GM15510 (cell line): ENCODE results near the gene ROBO1.

ENCODE experiments used
- POLR2A ChIP-seq: IDR thresholded peaks from 3 replicates; pipeline ENCODE4 v1.6.1; 2011; ENCODE audit warnings: borderline replicate concordance; ENCODE audit not compliant: insufficient read length; ENCODE audit errors: extremely low read depth

The ROBO1 gene

DNA sequence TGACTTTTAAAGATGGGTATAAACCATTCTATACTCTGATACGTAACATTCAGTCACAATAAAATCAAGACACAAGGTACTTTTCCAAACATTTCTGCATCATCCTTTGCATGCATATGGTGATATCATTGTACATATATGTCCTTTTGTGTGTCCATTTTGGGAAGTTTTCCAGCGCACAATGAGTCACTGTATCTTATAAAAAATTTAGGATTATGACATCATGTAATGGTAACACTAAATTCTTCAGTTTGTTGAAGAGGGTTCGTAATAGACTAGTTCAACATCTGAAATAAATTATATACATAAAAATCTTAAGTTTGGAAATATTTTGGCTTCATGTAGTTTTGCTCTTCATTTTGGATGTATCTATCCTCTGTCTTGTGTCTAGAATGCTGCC is 480.9 kb downstream of the ROBO1 start:
- no peak for TF ChIP-seq POLR2A

DNA sequence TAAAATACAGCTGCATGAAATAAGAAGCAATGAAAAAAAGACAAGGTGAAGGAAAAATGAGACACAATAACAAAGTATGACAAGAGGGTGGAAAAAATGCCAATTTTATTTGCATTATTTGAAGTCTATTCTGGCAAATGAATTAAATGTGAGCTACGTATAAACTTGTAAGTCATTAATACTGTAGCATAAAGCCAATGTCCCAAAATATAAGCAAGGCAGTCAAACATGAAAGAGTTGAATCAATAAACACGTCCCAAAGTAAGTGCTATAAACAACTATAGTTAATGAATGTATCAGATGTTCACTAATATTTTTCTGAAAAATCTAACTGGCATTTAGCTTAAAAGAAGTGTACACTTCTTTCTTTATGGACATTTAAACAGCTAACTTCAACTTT is 481.9 kb downstream of the ROBO1 start:
- no peak for TF ChIP-seq POLR2A

DNA sequence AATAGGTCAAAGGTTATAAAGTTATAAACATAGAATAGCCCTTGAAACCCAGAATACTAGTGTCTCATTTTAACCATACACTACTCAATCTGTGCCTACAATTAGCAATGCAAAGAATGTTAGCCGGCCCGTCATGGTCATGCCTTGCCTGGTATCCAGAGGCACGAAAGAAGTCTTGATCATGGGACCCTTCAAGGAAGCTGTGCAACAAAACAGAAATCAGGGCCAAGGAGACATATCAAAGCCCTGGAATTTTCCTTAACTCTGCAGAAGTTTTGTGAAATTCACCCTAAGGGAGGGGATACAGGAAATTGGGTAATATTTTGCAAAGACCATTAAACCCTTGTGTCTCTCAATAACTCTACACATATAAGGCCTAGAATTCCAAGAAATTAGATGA is 482.4 kb downstream of the ROBO1 start:
- no peak for TF ChIP-seq POLR2A

DNA sequence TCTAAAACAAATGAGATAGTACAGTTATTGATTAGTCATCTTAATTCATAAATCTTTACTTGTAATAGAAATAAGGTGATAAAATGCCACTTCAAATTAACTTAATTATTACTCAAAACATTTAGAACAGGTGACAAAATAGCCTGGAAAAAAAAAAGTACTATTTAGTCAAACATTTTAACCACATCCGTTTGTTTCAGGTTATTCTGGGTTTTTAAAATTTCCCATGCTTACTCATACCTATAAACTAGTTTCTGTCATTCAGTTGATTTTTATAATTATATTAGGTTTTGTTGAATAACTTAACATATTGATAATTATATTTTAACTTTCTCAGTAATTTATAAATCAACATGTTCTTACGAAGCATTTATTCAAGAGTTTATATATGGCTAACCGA is 483.0 kb downstream of the ROBO1 start:
- no peak for TF ChIP-seq POLR2A

DNA sequence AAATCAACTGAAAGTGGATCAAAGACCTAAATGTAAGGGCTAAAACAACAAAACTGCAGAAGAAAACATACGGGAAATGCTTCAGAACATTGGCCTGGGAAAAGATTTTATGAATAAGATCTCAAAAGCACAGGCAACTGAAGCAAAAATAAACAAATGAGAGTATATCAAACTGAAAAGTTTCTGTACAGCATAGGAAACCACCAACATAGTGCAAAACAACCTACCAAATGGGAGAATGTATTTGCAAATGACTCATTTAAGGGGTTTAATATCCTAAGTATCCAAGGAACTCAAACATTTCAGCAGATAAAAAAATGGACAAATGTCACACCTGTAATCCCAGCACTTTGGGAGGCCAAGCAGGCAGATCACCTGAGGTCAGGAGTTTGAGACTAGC is 489.1 kb downstream of the ROBO1 start:
- no peak for TF ChIP-seq POLR2A

DNA sequence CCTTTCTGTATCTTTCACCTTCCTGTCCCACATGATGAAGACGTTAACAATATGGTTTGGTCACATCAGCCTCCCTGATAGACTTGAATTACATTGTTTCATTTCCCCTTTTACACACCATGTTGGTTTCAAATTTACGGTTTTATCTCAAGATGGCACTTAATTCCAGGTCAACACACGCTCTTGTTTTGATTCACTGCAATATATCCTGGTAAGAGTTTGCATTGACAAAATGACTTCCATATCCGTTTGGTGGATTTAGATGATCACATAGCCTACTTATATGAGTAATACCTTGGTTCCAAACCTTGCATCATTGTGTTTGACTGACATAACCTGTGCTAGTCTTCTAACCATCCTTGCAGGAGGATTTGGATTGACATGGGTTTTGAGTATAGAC is 499.4 kb downstream of the ROBO1 start:
- no peak for TF ChIP-seq POLR2A

DNA sequence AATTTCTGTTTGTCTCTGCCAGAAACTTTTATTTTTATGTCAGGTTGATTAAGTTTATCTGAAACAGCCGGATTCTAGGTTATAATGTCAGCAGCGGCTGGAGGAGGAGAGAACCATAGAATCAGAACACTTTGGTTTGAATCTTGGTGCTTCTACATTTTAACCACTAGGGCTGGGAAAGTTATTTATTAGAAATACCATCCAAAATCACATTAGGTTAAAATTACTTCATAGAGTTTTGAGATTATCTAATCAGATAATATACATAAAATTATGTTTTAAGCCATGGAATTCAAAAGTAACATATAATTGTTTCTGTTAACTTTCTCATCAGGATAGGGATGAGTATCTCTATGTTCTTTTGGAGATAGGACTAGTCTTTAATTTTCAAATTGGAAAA is 502.9 kb downstream of the ROBO1 start:
- TF ChIP-seq POLR2A = no peak

DNA sequence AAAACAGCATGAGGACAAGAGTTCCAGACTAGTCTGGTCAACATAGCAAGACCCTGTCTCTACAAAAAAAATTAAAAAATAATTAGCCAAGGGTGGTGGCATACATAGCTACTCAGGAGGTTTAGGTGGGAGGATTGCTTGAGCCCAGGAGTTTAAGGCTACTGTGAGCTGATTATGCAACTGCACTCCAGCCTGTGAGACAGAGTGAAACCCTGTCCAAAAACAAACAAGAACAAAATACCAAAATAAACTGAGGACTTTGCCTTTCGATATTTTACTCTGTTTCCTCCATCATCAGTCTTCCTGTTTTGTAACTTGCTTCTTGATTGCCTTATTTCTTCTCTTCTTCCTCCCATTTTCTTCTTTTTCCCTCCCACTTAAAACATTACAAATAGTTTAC is 504.4 kb downstream of the ROBO1 start:
- TF ChIP-seq POLR2A = no peak

DNA sequence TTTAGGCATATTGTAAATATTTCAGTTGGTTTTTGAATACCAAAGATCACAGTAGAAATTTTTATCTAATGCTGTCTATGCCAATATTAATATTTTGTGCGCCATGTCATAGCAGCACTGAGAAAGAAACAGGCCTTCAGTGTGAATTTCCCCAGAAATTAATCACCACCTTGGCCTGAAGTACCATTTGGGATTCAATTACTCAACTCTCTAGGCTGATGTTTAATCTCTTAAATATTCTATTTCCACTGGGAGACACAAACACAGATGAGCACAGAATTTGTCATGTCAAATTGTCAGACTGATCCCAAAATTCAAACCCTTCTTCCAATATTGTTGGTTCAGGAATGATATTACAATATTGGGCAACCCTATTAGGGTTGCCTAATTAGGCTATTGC is 509.3 kb downstream of the ROBO1 start:
- TF ChIP-seq POLR2A = no peak

DNA sequence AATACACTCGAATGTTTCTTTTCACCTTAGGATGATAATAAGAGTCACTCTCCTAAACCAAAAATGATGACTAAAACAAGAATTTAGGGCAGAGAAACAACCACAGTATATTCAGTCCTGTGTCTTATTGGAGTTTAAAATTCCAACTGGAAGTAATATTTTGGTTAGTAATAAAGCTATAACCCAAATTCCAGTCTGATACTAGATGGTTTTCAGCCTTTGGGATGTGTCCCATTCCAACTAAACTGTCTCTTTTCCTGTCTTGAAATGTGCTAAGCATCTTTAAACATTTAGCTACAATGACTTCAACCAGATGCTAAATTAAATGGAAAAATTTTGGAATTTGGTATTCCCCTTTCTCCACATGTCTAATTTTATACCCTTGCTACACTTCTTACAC is 510.0 kb downstream of the ROBO1 start:
- TF ChIP-seq POLR2A = no peak

DNA sequence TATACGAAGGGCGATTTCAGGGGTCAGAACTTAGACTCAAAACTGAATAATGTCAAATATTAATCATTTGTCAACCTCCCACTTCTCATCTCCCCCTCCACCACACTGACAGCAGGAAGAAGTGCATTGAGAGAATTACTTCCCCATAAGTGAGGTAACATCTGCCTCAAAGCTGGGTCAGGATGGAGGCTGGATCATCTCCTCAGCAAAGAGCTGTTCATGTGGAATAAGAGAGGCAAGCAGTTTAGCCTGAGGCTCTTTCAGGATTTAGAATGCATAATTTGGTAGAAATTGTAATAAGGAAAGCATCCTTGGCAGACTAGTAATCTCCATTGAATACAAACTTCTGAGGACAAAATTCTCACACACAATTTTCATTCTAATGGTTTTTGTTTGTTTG is 512.1 kb downstream of the ROBO1 start:
- TF ChIP-seq POLR2A = no peak

DNA sequence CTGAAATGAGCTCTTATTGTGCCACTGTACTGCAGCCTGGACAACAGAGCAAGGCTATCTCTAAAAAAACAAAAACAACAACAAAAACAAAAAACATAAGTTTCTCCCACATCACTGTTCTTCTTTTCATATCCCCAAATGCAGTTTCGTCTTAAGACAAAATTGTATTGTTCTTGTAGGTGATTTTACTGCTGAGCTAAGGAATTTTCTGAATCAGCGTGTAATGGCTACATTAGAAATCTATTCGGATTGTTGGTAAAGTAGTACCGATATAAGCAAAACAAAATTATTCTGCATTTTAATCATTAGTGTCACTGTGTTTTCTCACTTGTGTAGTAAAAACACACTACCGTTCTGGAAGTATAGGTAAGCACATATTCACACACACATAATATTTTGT is 512.5 kb downstream of the ROBO1 start:
- no peak for TF ChIP-seq POLR2A

DNA sequence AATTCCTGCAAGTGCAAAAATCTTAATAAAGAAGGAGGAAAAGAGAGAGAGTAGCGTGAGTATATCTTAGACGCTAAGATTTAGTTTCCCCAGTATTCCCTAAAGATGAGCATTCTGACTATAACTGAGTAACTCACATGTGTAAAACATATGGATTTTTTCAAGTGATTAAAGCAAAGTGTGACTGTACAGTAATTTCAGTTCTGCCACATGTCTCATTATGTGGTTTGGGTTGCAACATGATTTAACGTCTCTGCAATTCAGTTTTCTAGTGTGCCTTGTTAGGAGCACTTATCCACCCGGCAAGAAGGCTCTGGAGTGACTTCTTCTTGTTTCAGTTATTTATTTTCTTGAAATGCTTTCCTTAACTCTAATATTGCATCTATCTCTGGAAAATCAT is 514.1 kb downstream of the ROBO1 start:
- TF ChIP-seq POLR2A = no peak

DNA sequence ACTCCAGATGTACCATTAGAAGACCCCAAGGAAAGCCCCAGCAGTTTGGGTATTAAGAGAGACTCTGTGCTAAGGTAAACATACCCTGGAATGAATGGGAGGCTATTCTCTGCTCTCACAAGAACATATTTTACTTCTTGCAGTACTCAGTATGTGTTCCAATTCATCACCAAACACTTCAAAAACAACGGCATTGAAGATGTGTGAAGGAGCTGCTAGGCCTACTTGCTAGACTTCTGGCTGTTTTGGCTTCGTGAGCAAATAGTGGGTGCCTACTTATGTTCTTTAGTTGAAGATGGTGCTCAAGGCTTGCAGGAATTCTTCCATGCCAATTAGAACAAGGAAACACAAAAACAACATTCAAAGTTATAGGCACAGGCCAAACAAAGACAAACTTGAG is 514.5 kb downstream of the ROBO1 start:
- TF ChIP-seq POLR2A = no peak

DNA sequence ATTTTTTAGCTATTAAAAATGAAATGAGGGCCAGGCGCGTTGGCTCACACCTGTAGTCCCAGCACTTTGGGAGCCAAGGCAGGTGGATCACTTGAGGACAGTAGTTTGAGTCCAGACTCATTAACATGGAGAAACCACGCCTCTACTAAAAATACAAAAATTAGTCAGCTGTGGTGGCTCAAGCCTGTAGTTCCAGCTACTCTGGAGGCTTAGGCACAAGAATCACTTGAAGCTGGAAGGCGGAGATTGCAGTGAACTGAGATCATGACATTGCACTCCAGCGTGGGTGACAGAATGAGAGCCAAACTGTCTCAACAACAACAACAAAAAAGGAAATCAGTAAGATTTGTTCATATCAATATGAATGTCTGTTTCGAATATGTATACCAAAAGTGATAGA is 517.1 kb downstream of the ROBO1 start:
- no peak for TF ChIP-seq POLR2A

DNA sequence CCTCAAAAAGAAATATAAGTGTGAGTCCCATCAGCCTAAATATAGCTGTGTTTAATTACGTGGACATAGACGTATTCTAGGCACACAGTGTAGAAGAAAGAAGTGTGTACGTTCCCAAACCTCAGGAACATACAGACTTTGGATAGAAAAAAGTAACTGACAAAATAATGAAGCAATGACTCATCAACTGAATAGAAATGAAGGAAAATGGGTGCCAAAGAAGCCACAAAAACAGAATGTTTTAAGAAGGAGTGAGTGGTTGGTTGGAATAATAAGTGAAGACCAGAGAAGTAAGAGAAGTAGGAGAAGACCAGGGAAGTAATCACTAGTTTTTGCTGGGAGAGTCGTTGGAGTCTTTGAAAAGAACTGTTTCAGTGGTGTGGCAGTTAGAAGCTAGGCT is 518.1 kb downstream of the ROBO1 start:
- TF ChIP-seq POLR2A = no peak

DNA sequence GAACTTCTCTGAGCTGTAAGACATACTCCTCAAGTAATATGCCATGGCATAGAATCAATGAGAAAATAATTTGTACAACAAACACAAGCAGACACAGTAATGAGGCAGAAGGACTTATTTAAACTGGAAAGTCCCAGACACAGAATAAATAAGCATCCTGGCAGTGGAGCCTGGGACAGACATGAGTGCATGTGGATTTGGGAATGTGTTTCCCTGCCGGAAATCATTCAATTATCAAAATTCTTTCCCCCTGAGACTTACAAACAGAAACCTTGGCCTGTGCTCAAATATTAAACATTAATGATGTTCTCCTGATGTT is 520.1 kb downstream of the ROBO1 start:
- TF ChIP-seq POLR2A = no peak
